ENCODE data around the gene RAB43. TPM values are rescaled to one million over a fixed set of nuclear protein-coding genes. Genes with fewer than 3 reads are reported as not detected.

Gene RAB43
- total RNA-seq, 4 donors from 2014 or later, result 6.3 to 16.4 (median 9.9) TPM

GRCh38 chr3:129095285-129095684, 26.3 kb downstream of the RAB43 start:
- TF ChIP-seq CTCF (IDR thresholded peaks at IDR 0.05; ENCODE audit: low read depth), result no peak

DNA sequence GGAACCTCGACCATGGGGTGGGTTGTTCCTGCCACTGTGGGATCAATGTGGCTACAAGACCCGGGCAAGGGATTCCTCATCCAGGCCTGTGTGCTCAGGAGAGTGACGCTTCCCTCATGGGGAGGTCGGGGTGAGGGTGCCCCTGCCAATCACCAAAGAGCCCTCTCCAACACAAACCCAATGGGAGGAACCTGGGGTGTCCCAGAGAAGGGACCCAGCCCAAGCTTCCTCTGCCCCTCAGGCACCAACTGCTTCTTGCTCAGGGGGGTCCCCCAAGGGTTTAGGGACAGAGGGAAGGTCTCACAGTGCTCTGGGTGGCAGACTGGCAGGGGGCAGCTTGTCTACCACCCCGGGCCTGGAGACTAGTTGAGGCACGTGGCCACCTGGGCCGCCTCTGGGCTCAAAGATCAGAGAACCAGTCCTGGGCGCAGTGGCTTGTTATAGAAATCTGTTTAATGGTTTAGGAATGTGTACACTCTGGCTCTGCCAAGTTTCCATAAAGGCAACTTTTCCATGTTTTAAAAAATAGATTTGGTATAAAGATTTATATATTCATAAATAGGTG, 34.4 kb downstream of the RAB43 start:
- TF ChIP-seq CTCF (IDR thresholded peaks at IDR 0.05; ENCODE audit: low read depth), result no peak

GRCh38 chr3:129085818-129086217, 35.8 kb downstream of the RAB43 start:
- no peak for TF ChIP-seq CTCF (IDR thresholded peaks at IDR 0.05; ENCODE audit: low read depth)

GRCh38 chr3:129085165-129085715, 36.4 kb downstream of the RAB43 start:
- TF ChIP-seq CTCF (IDR thresholded peaks at IDR 0.05; ENCODE audit: low read depth), result no peak

DNA sequence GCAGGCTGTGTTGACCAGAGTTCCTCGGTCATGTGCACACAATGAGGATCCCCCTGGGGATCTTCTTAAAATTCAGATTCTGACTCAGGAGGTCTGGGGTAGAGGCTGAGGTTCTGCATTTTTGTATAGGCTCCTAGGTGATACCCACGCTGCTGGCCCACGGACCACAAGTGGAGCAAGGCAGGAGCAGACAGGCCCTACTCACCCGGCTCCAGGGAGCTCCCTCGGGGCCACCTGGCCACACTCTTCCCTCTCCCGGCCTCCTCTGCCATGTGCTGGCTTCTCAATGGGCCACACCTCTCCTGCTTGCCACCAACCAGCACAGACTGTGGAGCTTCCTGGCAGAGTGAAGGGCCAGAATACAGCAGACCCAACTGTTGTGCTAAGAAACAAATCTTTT, 37.1 kb downstream of the RAB43 start:
- no peak for TF ChIP-seq CTCF (IDR thresholded peaks at IDR 0.05; ENCODE audit: low read depth)

DNA sequence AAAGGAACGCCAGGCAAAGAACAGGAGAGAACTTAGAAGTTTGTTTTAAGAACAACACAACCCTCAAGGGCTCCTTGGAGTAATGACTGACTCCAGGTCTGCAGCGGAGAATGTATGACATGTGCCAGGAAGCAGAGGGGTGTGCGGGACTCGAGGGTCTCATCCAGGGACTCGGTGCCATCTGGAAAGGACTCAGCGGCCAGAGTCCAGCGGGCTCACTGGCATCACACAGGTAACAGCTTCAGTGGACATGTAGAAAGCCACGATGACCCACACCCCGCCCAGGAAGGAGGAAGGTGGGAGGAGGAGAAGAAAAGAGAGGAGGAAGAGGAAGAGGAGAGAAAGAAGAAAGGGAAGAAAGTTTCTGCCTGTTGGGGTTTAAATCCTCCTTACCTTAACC, 39.6 kb downstream of the RAB43 start:
- no peak for TF ChIP-seq CTCF (IDR thresholded peaks at IDR 0.05; ENCODE audit: low read depth)

DNA sequence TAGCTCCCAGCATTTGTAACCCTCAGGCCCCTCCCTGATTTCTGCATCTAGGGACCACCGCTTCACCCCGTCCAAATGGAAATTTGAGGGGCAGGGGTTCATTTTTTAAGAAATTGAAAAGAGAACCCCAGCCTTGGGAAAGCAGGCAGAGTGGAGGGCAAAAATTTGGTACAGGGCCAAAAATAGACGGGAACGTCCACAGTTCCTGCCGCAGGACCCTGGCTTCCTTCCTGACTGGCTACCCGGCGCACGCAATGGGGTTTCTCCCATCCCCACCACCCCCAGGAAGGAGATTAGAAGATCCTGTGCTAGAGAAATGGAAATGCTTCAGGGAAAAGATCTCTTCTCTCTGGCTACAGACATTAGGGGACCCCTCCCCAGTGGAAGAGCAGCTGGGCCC, 40.1 kb downstream of the RAB43 start:
- TF ChIP-seq CTCF (IDR thresholded peaks at IDR 0.05; ENCODE audit: low read depth), result no peak
